Activated CD4-positive, CD25-positive, alpha-beta regulatory T cell treated with anti-CD3 and anti-CD28 coated beads, Interleukin-2, amount 50 U/mL, for 16 hours (primary cell): ENCODE results near the gene RRP12.
"Not testable (repeated sequence)": the region's sequence is repeated elsewhere in the genome, so short reads cannot be mapped to it uniquely, and the experiment has no call there.

Experiments used
- DNase-seq: peaks from one replicate; pipeline ENCODE4 v3.0.0-alpha.2; 2020; ENCODE audit warnings: low read depth, low spot score

The RRP12 gene

DNA sequence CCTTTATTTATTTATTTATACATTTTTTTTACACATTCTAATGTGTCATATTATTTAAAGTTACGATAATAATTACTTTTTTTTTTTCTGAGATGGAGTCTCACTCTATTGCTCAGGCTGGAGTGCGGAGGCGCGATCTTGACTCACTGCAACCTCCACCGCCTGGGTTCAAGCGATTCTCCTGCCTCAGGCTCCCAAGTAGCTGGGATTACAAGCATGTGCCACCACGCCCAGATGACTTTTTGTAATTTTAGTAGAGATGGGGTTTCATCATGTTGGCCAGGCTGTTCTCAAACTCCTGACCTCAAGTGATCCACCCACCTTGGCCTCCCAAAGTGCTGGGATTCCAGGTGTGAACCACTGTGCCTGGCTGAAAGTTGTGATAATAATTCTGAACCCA lies 5.3 kb upstream of the RRP12 start:
- DNase-seq = not testable (repeated sequence)

DNA sequence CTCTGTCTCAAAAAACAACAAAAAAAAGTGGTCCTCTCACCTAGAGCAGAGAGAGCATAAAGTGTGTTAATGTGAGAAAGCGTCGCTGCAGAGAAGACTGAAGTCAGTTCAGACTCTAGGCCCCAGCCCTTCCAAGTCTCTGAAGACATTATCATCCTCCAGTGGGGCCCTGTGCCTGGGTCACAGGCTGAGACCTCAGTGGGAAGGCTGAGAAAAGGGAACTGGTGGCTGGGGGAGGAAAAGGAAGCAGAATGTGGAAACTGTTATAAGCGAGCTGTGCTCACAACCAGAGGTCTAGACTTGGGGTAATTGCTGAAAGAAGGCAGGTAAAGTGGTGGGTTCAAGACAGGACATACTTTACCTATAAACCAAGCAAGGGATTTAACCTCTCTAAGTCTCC lies 4.9 kb upstream of the RRP12 start:
- no peak for DNase-seq

DNA sequence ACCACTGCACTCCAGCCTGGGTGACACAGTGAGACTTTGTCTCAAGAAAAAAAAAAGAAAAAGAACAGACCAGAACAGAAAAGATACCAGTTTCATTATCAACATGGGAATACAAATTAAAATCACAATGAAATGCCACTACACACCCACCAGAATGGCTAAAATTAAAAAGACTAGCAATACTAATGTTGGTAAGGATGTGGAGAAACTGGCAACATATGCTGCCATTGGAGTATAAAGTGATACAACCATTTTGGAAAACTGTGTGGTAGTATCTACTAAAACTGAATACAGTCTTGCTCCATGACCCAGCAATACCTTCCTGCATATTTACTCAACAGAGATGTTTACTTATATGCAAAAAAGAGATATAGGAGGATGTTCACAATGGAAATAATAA lies 2.9 kb upstream of the RRP12 start:
- no peak for DNase-seq

DNA sequence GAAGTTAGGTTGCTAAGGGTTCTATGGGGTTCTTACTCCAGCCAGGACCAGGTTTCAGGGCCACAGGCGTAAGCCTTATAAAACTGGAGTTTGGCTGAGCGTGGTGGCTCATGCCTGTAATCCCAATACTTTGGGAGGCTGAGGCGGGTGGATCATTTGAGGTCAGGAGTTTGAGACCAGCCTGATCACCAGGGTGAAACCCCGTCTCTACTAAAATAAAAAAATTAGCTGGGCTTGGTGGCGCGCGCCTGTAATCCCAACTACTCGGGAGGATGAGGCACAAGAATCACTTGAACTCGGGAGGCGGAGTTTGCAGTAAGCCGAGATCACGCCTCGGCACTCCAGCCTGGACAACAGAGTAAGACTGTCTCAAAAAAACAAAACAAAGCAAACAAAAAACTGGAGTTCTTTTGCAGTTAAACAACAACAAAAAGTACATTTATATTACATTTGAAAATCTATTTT lies 347 bp upstream of the RRP12 start:
- DNase-seq = no peak

DNA sequence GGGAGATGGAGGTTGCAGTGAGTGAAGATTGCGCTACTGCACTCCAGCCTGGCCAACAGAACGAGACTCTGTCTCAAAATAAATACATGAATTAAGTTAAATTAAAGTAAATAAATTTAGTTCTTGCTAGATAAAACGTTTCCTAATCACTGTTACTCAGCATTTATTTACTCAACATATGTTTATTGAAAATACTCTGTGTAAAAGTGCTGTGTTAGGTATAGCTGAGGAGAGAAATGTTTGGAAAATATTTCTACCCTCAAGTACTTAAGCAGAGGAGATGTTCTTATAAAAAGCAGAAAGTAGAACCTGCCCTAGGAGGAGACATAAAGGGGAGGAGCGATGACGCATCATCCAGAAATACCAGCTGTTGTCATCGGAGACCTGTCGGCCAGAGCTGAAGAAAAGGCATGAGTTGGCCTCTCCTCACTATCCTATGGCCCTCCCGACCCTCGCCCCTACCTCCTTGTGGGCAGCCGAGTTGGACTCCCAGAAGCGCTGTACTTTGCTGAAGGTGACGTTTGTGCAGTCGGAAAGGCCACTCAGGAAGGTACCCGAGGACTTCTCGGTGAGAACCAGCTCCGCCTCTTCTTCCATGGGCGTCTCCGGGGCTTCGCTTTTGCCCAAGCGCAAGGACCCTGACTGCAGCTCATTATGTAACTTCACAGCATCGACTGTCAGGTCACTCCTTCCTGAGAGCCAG lies 1.1 kb downstream of the RRP12 start:
- no peak for DNase-seq

DNA sequence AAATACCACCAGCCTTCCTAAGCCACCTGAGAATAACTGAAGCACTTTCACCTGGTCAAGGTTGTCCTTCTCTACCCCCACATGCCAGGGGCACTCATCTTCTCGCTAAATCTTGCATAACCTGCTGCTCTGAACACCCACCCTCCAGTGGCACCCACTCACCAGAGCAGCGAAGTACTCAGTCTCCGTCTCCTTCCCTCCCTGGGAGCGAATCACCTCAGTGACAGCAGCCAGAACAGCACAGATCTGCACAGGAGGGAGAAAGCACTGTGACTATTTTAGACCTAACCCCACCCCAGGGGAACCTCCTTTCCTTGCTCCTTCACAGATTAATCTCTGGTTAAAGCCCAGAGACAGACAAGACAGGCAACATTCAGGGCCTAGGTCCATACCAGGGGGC lies 5.1 kb downstream of the RRP12 start:
- DNase-seq = no peak

DNA sequence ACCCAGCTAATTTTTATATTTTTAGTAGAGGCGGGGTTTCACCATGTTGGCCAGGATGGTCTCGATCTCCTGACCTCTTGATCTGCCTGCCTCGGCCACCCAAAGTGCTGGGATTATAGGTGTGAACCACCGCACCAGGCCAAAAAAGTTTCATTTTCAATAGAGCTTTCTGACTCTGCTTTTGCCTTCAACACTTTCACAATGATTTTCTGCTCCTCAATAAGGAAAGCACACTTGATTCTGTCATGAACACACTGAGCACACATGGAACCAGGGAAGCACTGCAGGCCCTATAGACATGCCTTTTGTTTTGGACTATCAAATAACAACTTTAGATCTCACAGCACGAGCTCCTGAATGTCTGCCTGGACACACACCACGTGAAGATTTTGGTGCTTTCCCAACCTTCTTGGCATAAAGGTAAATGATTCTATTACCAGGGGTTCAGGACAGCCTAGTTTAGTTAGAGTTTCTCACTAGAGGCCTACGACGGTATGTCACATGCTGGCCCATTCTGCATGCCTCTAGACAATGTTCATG lies 8.0 kb downstream of the RRP12 start:
- no peak for DNase-seq

DNA sequence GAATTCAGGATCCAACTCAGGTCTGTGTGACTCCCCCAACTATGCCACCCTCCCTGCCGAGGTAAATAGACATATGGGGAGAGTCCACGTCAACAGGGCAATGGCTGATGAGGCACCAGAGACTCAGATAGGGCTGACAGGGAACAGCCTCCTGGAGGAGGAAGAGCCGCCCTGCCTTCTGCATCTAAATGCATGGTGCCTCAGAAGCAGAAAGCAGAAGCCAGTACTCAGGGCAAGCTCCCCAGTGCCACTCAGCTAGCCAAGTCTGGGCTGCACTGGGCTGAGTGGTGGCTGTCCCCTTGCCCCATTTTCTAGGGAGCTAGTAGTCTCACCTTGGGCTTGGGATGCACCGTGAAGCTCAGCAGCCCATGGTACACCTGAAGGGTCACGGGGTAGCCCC lies 11.0 kb downstream of the RRP12 start:
- no peak for DNase-seq

DNA sequence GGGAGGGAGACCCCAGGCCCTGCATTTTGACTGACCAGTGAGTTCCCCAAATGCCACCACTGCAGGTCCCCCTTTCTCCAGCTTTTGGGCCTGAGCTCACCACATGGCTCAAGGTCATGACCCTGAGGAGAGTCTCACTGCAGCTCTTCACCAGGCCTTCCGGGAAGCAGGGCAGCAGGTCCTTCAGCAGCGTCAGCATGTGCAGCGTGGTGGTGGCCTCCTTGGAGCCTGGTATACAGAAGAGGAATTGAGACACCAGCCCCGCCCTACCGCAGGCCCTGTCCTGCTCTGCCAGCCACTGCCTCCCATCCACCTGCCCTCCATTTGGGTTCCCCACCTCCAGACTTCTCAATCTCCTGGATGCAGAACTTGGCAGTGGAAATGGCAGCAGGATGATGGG lies 13.0 kb downstream of the RRP12 start:
- DNase-seq = no peak

DNA sequence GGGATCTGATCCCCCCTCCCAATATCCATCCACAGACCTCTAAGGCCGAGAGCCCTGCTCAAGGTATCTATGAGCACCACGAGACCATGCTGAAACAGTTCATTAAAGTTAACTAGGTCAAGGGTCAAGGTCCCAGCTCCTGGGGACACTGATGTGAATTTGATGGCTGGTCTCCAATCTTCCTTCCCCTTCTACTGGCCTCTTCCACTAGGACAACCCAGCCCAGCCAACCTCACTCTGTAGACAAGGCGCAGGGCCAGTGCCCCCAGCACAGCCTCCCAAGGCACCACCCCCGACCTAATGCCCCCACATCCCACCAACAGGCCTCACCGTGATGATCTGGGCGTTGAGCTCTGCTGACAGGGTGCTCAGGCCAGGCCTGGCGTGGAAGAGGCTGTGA lies 15.6 kb downstream of the RRP12 start:
- no peak for DNase-seq

DNA sequence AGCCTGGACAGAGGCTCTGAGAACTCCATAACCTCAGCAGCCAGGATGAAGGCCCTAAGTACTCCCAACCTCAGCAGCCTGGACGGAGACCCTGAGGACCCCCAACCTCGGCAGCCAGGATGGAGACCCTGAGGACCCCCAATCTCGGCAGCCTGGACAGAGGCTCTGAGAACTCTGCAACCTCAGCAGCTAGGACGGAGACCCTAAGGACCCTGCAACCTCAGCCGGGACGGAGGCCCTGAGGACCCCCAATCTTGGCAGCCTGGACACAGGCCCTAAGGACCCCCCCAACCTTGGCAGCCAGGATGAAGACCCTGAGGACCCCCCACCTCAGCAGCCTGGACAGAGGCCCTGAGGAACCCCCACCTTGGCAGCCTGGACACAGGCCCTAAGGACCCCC lies 16.5 kb downstream of the RRP12 start:
- no peak for DNase-seq

DNA sequence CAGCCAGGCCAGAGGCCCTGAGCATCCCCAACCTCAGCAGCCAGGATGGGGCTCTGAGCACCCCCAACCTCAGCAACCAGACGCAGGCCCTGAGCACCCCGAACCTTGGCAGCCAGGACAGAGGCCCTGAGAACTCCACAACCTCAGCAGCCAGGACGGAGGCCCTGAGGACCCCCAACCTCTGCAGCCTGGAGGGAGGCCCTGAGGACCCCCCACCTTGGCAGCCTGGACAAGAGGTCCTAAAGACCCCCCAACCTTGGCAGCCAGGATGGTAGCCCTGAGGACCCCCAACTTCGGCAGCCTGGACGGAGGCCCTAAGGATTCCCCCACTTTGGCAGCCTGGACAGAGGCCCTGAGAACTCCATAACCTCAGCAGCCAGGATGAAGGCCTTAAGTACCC lies 17.0 kb downstream of the RRP12 start:
- no peak for DNase-seq

DNA sequence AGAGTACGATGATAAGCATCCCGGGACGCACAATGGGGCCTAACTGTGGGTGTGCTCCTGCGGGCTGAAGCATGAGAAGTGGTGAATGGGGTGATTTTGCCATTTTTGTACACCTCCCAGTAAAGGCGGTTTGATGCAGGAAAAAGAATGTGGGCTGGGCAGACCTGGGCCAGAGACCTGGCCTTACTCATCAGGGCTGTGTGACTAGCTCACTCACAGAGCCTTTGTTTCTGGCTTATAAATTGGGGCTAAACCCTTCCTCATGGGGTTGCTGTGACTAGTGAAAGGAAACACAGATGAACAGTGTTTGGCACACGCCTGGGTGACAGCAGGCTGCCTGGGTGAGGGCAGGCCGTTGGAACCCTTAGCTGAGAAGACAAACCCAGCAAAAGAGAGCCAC lies 18.0 kb downstream of the RRP12 start:
- DNase-seq = no peak

DNA sequence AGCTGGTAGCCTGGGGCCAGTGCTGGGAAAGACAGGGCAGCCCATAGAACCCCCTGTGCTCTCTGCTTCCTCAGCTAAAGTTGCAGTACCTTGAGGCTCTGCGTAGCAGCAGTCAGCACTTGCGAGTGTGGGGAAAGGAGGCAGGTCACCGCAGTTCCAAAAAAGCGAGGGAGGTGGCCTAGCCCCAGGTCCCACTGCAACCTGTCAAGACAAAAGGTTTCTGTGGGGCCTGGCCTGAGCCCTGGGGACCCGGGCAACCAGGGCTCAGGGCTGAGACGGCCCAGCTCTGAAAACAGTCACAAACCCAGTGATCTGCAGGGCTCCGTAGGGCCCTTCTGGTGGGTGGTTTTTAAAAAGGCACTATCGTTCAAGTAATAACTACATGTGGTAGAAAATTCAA lies 19.5 kb downstream of the RRP12 start:
- DNase-seq = no peak

DNA sequence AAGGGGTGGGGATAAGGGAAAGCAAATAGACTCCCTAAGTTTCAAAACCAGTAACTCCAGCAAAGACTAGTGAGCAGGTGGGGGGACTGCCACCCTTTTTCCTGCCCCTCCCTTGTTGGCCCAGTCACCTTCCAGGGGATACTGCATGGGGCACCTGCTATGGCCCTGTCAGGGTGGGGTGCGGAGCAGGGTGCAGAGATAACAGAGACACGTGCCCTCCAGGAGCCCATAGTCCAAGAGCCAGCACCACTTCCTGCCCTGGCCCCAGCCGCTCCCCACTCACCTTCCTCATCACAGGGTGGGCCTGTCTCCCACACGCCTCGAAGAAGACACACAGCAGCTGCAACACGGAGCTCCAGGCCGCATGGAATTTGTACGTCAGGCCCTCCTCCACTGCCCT lies 20.6 kb downstream of the RRP12 start:
- no peak for DNase-seq

DNA sequence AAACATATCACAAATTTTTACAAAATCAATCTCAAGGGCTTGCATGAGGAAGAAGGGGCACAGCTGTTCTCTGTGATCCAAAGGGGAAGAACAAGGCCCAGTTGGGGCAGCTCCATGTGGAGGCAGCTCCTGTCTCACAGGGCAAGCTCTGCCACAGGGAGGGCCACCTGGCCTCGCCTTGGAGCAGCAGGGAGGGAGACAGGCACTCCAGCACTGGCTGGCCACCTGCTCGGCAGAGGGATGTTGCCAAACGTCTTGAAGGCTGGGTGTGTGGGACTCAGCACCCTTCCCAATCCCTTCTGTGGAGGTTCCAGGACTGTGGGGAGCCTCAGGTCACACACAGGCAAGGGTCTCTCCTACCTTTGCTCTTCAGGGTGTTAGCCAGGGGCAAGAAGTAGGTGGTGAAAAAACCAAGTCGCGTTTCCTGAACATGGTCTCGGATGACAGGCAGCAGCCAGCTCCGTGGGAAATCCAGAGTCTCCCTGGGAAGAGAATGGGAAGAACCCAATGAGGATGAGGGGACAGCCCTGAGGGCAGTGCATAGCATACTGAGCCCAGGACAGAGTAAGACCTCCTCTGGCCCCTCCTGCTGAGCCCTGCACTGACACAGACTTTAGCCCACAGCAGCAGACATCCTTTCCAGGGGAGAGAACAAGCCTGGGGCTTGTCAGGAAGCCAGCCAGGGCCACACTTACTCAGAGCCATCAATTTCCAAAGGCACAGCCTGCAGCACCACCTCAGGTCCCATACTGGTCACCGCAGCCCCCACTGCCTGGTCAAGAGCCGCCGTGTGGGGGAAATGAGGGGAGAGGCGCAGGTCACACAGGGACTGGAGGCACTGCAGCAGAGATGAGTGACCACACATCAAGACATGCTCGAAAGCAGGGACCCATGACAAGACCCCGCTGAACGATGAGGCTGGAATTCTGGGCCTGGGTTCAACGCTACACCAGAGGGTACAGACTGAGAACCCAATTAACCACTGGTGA lies 21.9 kb downstream of the RRP12 start:
- DNase-seq = no peak

DNA sequence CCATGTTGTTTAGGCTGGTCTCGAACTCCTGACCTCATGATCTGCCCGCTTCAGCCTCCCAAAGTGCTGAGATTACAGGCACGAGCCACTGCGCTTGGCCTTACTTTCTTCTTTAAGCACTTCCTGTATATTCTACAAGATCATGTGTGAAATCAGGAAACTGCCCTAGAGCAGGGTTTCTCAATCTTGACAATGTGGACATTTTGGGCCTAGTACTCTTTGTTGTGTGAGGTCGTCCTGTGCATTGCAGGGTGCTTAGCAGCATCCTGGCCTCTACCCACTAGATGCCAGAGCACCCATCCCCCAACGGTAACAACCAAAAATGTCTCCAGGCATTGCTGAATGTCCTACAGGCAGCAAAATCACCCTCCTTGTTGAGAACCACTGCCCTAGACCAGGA lies 24.7 kb downstream of the RRP12 start:
- no peak for DNase-seq

DNA sequence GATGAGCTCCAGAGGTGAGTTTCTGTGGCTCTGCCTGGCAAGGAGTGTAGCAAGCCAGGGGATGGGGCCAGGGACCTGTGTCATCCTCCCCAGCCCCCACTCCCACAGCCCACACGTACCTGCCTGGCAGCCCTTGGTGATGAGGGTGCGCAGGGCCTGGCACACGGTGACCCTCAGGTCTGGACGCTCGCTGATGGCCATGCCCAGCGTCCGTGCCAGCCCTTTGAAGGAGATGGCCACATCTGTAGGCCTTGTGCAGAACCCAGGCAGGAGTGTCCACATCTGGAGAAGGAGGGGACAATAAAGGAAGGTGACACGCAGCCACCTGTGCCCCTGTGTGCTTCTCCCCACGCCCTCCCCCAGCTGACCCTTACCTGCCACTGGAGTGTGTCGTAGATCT lies 27.7 kb downstream of the RRP12 start:
- DNase-seq = no peak

DNA sequence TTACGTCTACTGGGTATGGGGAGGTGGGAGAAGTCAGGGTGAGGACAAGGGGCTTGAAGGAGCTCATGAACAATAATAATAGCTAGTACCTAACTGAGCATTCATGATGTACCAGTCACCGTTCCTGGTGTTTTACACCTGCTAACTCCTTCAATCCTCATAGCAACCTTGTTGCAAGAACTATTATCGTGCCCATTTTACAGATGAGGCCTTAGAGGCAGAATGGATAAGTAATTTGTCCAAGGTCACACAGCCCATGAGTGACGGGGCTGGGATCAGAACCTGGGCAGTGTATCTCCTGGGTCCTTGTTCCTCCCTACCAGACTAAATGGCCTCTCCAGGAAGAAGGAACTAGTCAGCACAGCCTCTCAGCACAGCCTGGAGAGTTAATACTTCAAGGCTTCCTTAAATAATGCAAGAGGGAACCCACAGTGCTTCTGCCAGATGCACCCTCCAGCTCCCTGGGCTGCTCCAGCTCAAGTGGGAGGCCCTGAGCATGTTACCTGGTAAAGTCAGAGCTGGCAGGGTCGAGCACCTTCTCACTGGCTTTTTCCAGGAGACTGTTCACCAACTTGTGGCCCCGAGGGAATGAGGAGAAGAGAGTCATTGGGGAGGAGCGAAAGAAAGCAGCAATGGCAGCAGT lies 28.8 kb downstream of the RRP12 start:
- no peak for DNase-seq

DNA sequence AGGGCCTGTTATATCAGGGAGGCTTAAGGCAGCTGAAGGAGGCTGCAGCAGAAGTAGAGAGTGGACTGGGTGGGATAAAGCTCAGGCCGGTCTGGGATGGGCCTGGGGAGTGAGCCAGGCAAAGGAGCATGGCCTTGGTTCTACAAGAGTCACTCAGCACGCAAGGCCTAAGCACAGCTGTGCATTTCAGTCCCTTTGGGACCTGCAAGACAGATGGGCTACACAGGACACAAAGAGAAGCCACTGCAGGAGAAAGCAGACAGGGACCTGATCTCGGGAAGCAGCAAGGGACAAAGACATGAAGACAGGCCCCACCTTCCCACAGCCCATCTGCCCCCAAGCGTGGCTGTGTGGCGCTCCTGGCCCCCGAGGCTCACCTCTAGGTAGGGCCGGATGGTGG lies 29.4 kb downstream of the RRP12 start:
- DNase-seq = no peak

DNA sequence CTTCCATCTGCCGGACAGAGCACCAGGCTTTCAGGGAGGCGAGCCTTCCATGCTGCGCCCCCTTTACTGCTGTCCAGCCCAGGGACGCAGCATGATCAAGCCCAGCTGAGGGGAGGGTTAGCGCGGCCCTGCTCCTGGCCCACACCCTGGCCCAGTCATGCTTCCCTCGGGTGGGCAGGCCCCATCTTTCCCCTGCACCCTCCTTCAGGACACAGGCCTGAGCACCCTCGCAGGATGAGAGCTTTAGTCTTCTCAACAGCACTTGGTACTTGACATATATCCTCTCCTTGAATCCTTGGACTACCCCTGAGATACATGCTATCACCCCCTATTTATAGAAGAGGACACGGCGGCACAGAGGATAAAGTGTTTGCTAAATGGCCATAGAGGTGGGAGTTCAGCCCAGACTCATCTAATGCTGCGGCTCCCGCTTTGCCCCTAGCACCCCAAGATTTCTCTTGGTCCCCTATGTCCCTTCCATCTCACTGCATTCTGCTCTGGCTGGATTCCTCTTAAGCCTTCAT lies 34.0 kb downstream of the RRP12 start:
- no peak for DNase-seq

DNA sequence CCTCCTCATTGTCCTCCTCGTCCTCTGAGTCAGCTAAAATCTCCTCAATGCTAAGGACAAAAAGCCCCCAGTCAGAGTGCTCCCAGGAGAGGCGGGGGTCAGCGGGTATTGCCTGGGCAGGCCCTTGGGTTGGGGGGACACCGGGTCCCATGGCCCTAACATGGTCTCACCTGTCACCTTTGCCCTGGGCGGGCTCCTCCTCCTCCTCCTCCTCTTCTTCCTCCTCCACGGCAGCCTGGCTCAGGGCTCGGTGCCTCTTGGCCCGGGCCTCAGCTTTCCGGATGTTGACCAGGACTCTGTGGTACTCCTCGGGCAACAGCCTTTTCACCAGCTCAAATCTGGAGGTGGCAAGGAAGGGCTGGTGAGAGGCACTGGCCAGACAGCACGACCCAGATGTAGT lies 34.6 kb downstream of the RRP12 start:
- DNase-seq = no peak
